ENCODE data around the gene PLA2G2F.

PLA2G2F gene, protein sequence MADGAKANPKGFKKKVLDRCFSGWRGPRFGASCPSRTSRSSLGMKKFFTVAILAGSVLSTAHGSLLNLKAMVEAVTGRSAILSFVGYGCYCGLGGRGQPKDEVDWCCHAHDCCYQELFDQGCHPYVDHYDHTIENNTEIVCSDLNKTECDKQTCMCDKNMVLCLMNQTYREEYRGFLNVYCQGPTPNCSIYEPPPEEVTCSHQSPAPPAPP

GRCh38 chr1:20138961-20139550 lies at the start of gene PLA2G2F:
TSS of gene PLA2G2F (plus strand) at chr1:20139323. CDS start at chr1:20139428, 105 bp downstream.
- no peak for DNase-seq

GRCh38 chr1:20089328-20090077 lies 49.6 kb upstream of the PLA2G2F start:
- DNase-seq = no peak

GRCh38 chr1:20090119-20090518 lies 49.0 kb upstream of the PLA2G2F start:
- DNase-seq = no peak

DNA sequence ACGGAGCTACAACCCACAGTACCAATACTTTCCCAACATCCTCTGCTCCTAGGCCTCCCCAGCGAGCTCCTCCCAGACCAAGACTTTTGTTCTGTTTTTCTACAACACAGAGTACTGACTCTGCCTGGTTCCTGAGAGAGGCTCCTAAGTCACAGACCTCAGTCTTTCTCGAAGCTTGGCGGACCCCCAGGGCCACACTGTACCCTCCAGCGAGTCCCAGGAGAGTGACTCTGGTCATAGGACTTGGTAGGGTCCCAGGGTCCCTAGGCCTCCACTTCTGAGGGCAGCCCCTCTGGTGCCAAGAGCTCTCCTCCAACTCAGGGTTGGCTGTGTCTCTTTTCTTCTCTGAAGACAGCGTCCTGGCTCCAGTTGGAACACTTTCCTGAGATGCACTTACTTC lies 48.5 kb upstream of the PLA2G2F start:
- DNase-seq = no peak

DNA sequence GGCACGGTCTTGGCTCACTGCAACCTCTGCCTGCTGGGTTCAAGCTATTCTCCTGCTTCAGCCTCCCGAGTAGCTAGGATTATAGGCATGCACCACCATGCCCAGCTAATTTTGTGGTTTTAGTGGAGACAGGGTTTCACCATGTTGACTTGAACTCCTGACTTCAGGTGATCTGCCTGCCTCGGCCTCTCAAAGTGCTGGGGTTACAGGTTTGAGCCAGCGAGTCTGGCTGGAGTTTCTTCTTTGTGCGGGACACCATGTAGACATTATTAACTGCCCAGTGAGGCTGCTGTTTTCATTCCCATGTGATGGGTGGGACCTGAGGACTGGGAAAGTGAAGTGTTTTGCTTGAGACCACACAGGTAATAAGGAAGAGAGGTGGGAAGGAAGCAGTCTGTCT lies 45.8 kb upstream of the PLA2G2F start:
- DNase-seq = no peak

GRCh38 chr1:20093940-20094391 lies 45.2 kb upstream of the PLA2G2F start:
- no peak for DNase-seq

DNA sequence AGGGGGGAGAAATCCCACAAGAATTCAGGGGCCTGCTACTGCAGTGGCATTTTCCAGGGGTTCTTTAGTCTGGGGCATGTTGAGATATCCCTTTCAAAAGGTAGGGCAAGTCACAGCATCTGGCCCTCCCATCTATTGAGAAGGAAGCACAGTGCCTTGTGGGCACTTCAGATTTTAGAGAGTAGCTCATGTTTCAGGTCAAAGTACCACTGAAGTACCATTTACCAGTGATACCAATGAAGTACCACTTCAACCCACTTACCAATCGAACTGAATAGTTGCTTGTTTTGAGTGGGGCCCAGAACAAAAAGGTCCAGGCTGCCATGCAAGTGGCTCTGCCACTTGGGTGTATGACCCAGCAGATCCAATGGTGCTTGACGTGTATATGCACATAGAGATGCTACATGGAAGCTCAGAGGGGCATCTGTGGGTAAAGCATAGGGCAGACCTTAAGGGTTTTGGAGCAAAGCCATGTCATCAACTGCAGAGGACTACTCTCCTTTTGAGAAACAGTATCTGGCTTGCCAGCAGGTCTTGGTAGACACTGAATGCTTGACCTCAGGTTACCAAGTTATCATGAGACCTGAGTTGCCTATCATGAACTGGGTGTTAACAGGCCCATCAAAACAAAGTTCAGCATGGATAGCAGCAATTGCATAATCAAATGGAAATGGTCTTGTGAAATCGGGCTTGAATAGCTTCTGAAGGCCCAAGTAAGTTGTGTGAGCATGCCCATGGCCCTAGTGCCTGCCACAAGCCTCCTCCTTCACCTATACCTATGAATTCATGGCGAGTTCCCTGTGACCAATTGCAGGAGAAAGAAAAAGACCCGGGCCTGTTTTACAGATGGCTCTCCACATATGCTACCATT lies 43.3 kb upstream of the PLA2G2F start:
- no peak for DNase-seq

DNA sequence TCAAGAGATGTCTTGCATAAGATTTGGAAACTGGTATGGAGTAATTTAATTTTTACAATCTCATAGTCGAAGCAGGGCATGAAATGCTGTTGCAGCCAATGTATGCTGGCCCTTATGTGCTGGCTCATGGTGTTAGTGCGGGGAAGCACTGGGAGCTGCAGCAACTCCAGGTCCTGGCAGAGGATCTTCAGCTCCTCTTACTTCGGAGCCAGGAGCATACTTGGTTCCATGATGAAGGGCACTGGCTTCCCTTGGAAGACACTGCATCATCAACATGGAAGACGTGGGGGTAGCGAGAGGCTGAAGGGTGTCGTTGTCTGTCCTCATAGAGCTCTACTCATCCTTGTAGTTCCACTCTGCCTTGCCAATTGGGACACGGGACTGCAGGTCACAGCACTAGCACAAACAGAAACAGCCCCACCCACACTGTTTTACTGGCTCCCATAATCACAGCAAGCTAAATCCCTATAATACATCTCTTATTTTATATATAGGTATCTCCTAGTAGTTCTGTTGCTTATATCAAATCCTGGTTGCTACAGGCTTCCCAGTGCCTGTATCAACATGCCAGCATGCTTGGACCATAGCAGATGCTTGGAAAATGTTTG lies 42.2 kb upstream of the PLA2G2F start:
- no peak for DNase-seq

DNA sequence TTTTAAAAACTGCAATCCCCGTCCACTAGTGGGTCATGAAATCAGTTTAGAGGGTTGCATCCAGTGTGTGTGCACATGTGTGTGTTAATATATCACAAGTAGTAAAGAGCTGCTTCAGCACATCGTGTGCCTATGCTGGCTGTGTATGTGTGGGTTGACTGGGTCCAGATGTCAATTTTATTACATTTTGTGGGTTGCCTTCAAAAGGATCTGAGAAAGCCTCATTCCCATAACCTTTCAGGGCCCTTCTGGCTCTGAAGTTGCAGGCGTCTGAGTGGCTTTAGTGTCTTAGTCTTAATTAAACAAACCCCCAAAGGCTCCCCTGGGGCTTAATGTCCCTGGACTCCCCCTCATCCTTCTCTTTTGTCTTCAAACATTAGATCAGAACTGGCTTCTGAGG lies 39.6 kb upstream of the PLA2G2F start:
- DNase-seq = no peak

- DNase-seq = no peak
These were observed 38.3 kb upstream of the PLA2G2F start for GRCh38 chr1:20100632-20101355.

GRCh38 chr1:20102875-20103274 lies 36.2 kb upstream of the PLA2G2F start:
- no peak for DNase-seq

DNA sequence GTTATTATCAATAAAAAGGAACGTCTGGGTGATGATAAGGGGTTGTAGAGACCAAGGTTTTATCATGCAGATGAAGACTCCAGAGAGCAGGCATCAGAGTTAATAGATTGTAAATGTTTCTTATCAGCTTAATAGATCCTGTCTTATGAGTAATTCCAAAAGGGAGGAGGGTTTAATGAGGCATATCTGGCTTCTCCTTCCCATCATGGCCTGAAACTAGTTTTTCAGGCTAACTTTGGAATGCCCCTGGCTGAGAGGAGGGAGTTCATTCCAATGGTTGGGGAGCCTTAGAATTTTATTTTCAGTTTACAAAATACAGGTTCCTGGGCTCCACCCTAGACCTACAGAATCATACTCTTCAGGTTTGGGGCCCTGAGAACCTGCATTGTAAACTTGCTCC lies 33.3 kb upstream of the PLA2G2F start:
- no peak for DNase-seq

- DNase-seq = no peak
These were observed 31.8 kb upstream of the PLA2G2F start for GRCh38 chr1:20107351-20107750.

DNA sequence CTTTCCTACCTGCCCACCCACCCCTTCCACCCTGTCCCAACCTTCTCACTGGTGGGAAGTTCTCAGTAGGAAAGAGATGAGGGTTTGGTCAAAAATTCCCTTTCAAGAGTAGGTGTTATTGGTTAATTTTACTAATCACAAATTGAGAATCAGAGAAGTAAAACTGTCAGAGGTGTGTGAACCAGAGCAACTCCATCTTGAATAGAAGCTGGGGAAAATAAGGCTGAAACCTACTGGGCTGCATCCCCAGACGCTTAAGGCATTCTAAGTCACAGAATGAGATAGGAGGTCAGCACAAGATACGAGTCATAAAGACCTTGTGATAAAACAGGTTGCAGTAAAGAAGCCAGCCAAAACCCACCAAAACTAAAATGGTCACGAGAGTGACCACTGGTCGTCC lies 31.3 kb upstream of the PLA2G2F start:
- DNase-seq = no peak

DNA sequence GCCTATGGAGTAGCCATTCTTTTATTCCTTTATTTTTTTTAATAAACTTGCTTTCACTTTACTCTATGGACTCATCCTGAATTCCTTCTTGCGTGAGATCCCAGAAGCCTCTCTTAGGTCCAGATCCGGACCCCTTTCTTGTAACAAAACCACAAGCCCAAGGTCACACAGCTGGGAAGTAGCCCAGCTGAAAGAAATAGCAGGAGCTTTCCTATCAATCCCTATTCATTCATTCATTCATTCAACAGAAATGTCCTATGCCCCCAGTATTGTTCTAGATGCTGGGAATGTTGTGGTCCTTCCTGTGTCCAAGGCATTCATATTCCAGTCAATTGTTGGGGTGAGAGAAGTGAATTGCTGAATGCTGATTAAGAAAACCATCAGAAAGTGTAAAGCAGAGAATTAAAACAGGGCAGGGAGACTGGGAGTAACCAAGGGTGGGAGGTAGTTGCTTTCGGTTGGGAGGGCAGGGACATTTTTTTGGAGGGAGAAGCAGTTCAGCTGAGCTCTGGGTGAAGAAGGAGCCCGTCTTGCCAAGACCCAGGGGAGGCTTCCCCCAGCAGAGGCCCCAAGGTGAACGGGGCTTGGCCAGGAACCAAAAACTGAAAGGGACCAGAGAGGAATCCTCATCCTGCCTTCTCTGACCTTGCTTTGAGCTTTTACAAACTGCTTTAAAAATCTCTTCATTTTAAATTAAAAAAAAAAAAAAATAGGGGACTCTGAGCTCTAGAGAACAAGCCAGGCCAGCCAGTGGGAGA lies 30.6 kb upstream of the PLA2G2F start:
- no peak for DNase-seq

- DNase-seq = no peak
These were observed 29.8 kb upstream of the PLA2G2F start for GRCh38 chr1:20109223-20109856.

GRCh38 chr1:20110679-20111078 lies 28.4 kb upstream of the PLA2G2F start:
- no peak for DNase-seq

DNA sequence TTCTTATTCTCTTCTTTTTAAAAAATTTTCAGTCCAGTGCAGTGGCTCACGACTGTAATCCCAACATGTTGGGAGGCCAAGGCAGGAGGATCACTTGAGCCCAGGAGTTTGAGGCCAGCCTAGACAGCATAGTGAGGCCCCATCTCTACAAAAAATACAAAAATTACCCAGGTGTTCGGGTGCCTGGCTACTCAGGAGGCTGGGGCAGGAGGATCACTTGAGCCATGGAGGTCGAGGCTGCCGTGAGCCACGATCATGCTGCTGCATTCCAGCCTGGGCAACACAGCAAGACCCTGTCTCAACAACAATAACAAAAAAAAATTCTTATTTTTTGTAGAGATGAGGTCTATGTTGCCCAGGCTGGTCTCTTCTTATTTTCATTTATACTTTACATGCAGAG lies 27.7 kb upstream of the PLA2G2F start:
- DNase-seq = no peak

GRCh38 chr1:20112279-20113000 lies 26.7 kb upstream of the PLA2G2F start:
- no peak for DNase-seq

DNA sequence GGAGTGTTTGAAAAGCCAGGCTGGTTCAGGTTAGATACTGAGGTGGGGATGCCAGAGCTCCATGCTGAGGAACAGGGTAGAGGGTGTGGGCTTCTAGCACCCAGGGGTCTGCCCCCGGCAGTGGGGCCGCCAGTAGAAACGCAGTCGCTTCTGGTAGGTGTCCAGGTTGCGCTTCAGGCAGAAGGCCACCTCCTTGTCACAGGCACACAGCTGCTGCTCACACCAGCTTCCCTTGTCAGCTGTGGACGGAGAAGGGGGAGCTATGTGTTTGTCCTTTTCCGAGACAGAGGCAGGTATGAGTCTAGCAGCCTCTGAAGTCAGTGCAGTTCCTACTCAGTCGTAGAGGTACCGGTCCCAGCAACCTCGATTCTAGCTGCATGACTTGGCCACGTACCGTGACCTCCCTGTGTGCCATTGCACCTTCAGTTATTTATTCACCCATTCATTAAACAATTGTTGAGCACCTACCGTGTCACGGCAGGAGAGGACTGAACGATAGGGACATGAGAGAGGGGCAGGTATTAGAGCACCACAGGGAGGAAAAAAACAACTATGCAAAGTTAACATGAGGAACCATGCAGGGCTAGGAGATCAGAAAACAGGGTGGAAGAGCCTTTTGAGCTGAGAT lies 25.0 kb upstream of the PLA2G2F start:
- no peak for DNase-seq
